ENCODE results near the gene B3GNT2. TPM values are rescaled to one million over a fixed set of nuclear protein-coding genes. Genes with fewer than 3 reads are reported as not detected.

B3GNT2 gene
- total and polyA plus RNA-seq, 2 of the 4 experiments (the other 2 are of a cell fraction) = 5.0 to 11.1 TPM

- H3K27ac ChIP-seq (ENCODE audit: insufficient read depth, low read length) = no peak overlapping the region
- no peak overlapping the region for H3K9ac ChIP-seq (ENCODE audit: low read depth, low read length)
- no peak overlapping the region for H2BK15ac ChIP-seq (ENCODE audit: low read depth, low read length)
- in situ Hi-C loops (cut with MboI; ENCODE audit: low sequenced_read_pairs) (no loop called here), intact Hi-C loops (cut with micrococcal nuclease) (loop anchor here (1.0 kb wide), 1 partner anchor 47 kb away; no protein-coding TSS in a partner anchor), dilution Hi-C loops (cut with HindIII; ENCODE audit: low sequenced_read_pairs, unreplicated experiment) (no loop called here)
- H3K4ac ChIP-seq (ENCODE audit: low read depth, low read length) = no peak overlapping the region
- ATAC-seq (ENCODE audit: low read depth) (no peak), DNase-seq (no peak)
- 0 out of 2 replicates have a peak, but pooled peaks cover 1% of the 10 kb centered on the region for H3K36me3 ChIP-seq (ENCODE audit: control insufficient read depth, insufficient read depth, low read length)
- H2BK5ac ChIP-seq (ENCODE audit: low read depth, low read length, poor library complexity, severe bottlenecking) = no peak overlapping the region
- H3K14ac ChIP-seq (replicated peaks; ENCODE audit: low read depth, low read length) = no peak overlapping the region
- no peak overlapping the region for H2BK120ac ChIP-seq (ENCODE audit: low read depth, low read length)
- no peak overlapping the region for H3K4me2 ChIP-seq (ENCODE audit: low read depth, low read length)
- peaks cover 25% of the 10 kb centered on the region for H3K4me1 ChIP-seq (ENCODE audit: control insufficient read depth, insufficient read depth, low read length)
- no peak overlapping the region for H4K8ac ChIP-seq (ENCODE audit: low read depth in 2 of 2, low read length in 2 of 2)
- H3K18ac ChIP-seq (ENCODE audit: low read depth, low read length) = no peak overlapping the region
- H3K23ac ChIP-seq (ENCODE audit: low read depth, low read length) = no peak overlapping the region
- H4K20me1 ChIP-seq (ENCODE audit: insufficient read depth, low read length) = peaks cover 23% of the 10 kb centered on the region
- ChIA-PET POLR2A (ENCODE audit: unreplicated experiment) (no interaction called here), CTCF (no interaction called here)
- no peak overlapping the region for H4K5ac ChIP-seq (ENCODE audit: low read depth, low read length)
- no peak overlapping the region for H2BK20ac ChIP-seq (ENCODE audit: low read depth, low read length)
- H3K56ac ChIP-seq (ENCODE audit: extremely low read depth, insufficient read depth, low read length) = no peak overlapping the region
- H2AK5ac ChIP-seq (ENCODE audit: low read depth, low read length) = no peak overlapping the region
- peaks cover 36 to 49% of the 10 kb centered on the region in 2 experiments for H3K79me1 ChIP-seq (ENCODE audit: low read depth in 1 of 2, low read length in 2 of 2)
- H3K4me3 ChIP-seq (ENCODE audit: insufficient read depth, low read depth, low read length) = no peak overlapping the region
- TF ChIP-seq RAD21 (IDR thresholded peaks at IDR 0.05; ENCODE audit: low read length) = no peak
- no peak for TF ChIP-seq SMC3 (IDR thresholded peaks at IDR 0.05; ENCODE audit: low read depth, low read length)
- TF ChIP-seq, protein P1, sequence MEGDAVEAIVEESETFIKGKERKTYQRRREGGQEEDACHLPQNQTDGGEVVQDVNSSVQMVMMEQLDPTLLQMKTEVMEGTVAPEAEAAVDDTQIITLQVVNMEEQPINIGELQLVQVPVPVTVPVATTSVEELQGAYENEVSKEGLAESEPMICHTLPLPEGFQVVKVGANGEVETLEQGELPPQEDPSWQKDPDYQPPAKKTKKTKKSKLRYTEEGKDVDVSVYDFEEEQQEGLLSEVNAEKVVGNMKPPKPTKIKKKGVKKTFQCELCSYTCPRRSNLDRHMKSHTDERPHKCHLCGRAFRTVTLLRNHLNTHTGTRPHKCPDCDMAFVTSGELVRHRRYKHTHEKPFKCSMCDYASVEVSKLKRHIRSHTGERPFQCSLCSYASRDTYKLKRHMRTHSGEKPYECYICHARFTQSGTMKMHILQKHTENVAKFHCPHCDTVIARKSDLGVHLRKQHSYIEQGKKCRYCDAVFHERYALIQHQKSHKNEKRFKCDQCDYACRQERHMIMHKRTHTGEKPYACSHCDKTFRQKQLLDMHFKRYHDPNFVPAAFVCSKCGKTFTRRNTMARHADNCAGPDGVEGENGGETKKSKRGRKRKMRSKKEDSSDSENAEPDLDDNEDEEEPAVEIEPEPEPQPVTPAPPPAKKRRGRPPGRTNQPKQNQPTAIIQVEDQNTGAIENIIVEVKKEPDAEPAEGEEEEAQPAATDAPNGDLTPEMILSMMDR (conservative IDR thresholded peaks at IDR 0.05; ENCODE audit: low read depth, low read length) = no peak
- TF ChIP-seq FOS (IDR thresholded peaks at IDR 0.05; ENCODE audit: low read depth, low read length) = no peak
- no peak for TF ChIP-seq RCOR1 (IDR thresholded peaks at IDR 0.05; ENCODE audit: insufficient replicate concordance, low read length)
- no peak for TF ChIP-seq POLR2A (IDR thresholded peaks at IDR 0.05; ENCODE audit: low read depth, low read length)
- TF ChIP-seq, protein P2, sequence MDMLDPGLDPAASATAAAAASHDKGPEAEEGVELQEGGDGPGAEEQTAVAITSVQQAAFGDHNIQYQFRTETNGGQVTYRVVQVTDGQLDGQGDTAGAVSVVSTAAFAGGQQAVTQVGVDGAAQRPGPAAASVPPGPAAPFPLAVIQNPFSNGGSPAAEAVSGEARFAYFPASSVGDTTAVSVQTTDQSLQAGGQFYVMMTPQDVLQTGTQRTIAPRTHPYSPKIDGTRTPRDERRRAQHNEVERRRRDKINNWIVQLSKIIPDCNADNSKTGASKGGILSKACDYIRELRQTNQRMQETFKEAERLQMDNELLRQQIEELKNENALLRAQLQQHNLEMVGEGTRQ (IDR thresholded peaks at IDR 0.05; ENCODE audit: low read depth, low read length) = no peak
- no peak for TF ChIP-seq NFE2L2 (IDR thresholded peaks at IDR 0.05; ENCODE audit: low read depth, low read length)
- no peak for TF ChIP-seq BHLHE40 (IDR thresholded peaks at IDR 0.05; ENCODE audit: low read depth, low read length)
- TF ChIP-seq MAFK (IDR thresholded peaks at IDR 0.05; ENCODE audit: low read depth, low read length) = no peak
- TF ChIP-seq, protein P3, sequence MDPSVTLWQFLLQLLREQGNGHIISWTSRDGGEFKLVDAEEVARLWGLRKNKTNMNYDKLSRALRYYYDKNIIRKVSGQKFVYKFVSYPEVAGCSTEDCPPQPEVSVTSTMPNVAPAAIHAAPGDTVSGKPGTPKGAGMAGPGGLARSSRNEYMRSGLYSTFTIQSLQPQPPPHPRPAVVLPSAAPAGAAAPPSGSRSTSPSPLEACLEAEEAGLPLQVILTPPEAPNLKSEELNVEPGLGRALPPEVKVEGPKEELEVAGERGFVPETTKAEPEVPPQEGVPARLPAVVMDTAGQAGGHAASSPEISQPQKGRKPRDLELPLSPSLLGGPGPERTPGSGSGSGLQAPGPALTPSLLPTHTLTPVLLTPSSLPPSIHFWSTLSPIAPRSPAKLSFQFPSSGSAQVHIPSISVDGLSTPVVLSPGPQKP (IDR thresholded peaks at IDR 0.05; ENCODE audit: borderline replicate concordance, low read depth, low read length) = no peak
- no peak for TF ChIP-seq MXI1 (IDR thresholded peaks at IDR 0.05; ENCODE audit: borderline replicate concordance, low read depth, low read length)
- TF ChIP-seq CEBPB (IDR thresholded peaks at IDR 0.05; ENCODE audit: low read depth, low read length) = no peak
- no peak for TF ChIP-seq CHD1 (IDR thresholded peaks at IDR 0.05; ENCODE audit: low read depth, low read length)
- TF ChIP-seq MAZ (IDR thresholded peaks at IDR 0.05; ENCODE audit: borderline replicate concordance, low read depth, low read length) = no peak
- TF ChIP-seq RFX5 (IDR thresholded peaks at IDR 0.05; ENCODE audit: low read depth, low read length) = no peak
- no peaks in the 10 kb centered on the region for H3K27me3 ChIP-seq (ENCODE audit: control insufficient read depth, insufficient read depth, low read length)
- WGBS, 2 experiments (ENCODE audit: extremely low coverage in 2 of 2, insufficient read length in 1 of 2) = no CpG with 5 or more reads among the region's 4 CpGs
- H2AFZ ChIP-seq (replicated peaks; ENCODE audit: low read length, poor library complexity) = no peak overlapping the region
- no peaks in the 10 kb centered on the region for H3K9me3 ChIP-seq (ENCODE audit: control insufficient read depth, insufficient read depth, low read length)
- H3K9me1 ChIP-seq (ENCODE audit: insufficient read depth, low read length) = peaks cover 11% of the 10 kb centered on the region
- no TSS peak for BruUV-seq (replicated peaks)
- H2AK9ac ChIP-seq (replicated peaks; ENCODE audit: low read depth, low read length, poor library complexity) = no peak overlapping the region
- H4K91ac ChIP-seq (ENCODE audit: insufficient read depth, low read depth, low read length) = no peak overlapping the region
Observed at GRCh38 chr2:62219407-62220159, 23.7 kb downstream of the B3GNT2 start.
